ENCODE results near the gene SYNE2. TPM values are rescaled to one million over a fixed set of nuclear protein-coding genes. Genes with fewer than 3 reads are reported as not detected.

The SYNE2 gene
- total RNA-seq, 1 donor from 2014 or later, result 105 TPM

- H3K4me1 ChIP-seq, result peaks cover 28% of the 10 kb centered on the region
- H3K36me3 ChIP-seq, result no peaks in the 10 kb centered on the region
- H3K36me3 Mint-ChIP-seq, result peaks cover 11% of the 10 kb centered on the region
- no peaks in the 10 kb centered on the region for H3K27me3 ChIP-seq
- H3K4me1 Mint-ChIP-seq, result peaks cover 18% of the 10 kb centered on the region
- no peak overlapping the region for H3K27ac ChIP-seq
- no peaks in the 10 kb centered on the region for H3K9me3 Mint-ChIP-seq
- H3K4me3 Mint-ChIP-seq, result no peak overlapping the region
- TF ChIP-seq CTCF (IDR thresholded peaks at IDR 0.05), result no peak
- no peak for TF ChIP-seq EZH2phosphoT487 (IDR thresholded peaks at IDR 0.05)
- TF ChIP-seq EZH2 (IDR thresholded peaks at IDR 0.05), result no peak
- DNase-seq (ENCODE audit: low spot score), result no peak
- H3K27me3 Mint-ChIP-seq (ENCODE audit: insufficient read depth, low read depth), result peaks cover 4% of the 10 kb centered on the region
- H3K9me3 ChIP-seq (ENCODE audit: low read depth), result no peaks in the 10 kb centered on the region
- peaks cover 10% of the 10 kb centered on the region for H3F3A ChIP-seq (ENCODE audit: low read depth)
- H3K79me2 ChIP-seq (ENCODE audit: low read depth), result peaks cover 71% of the 10 kb centered on the region
- H3K27ac Mint-ChIP-seq, result no peak overlapping the region
- H3K4me2 ChIP-seq, result no peak overlapping the region
- peaks cover 22% of the 10 kb centered on the region for H4K20me1 ChIP-seq (ENCODE audit: low read depth)
- no peak overlapping the region for H3K4me3 ChIP-seq
- no peak overlapping the region for H3K9ac ChIP-seq
- no peak overlapping the region for H2AFZ ChIP-seq (replicated peaks)
These were observed 35.1 kb downstream of the SYNE2 start for GRCh38 chr14:63887899-63888298.

DNA sequence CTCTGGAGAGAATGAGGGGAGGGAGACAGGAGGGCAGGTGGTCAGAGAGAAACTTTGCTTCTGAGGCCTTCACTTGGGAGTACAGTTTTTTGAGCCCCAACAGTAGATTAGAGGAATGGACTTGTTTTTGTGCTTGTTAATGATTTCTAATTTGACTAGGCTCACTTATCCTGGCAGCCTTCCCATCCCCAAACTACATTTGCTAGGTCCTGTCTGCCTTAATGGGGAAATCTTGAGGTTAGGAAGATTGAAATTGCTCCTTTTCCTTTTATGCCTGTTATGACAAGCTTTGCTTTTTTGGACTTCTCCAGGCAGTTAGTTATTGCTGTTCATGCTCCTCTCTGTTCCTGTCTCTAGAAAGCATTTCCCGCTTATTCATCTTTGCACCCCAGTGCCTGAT lies 37.7 kb downstream of the SYNE2 start:
- Mint-ChIP-seq H3K27ac (no peak overlapping the region), H3K4me3 (no peak overlapping the region)
- peak overlapping the region; percentile 43 for H3K27ac ChIP-seq

GRCh38 chr14:63891148-63891975 lies 38.6 kb downstream of the SYNE2 start:
- peaks cover 28% of the 10 kb centered on the region for H3K4me1 ChIP-seq
- Mint-ChIP-seq H3K27ac (no peak overlapping the region), H3K36me3 (peaks cover 3% of the 10 kb centered on the region), H3K9me3 (no peaks in the 10 kb centered on the region), H3K27me3 (ENCODE audit: insufficient read depth, low read depth) (peaks cover 5% of the 10 kb centered on the region), H3K4me1 (peaks cover 25% of the 10 kb centered on the region), H3K4me3 (no peak overlapping the region)
- H3K9ac ChIP-seq, result no peak overlapping the region
- no peaks in the 10 kb centered on the region for H3K9me3 ChIP-seq (ENCODE audit: low read depth)
- peak overlapping the region; percentile 61 for H3K4me2 ChIP-seq
- TF ChIP-seq CTCF (IDR thresholded peaks at IDR 0.05), result no peak
- TF ChIP-seq EZH2 (IDR thresholded peaks at IDR 0.05), result no peak
- no peak for TF ChIP-seq EZH2phosphoT487 (IDR thresholded peaks at IDR 0.05)
- H3K36me3 ChIP-seq, result no peaks in the 10 kb centered on the region
- no peaks in the 10 kb centered on the region for H3K27me3 ChIP-seq
- H3K4me3 ChIP-seq, result peak overlapping the region; percentile 11
- peaks cover 41% of the 10 kb centered on the region for H4K20me1 ChIP-seq (ENCODE audit: low read depth)
- peak overlapping the region; percentile 4 for H3K27ac ChIP-seq
- H3K79me2 ChIP-seq (ENCODE audit: low read depth), result peaks cover 85% of the 10 kb centered on the region
- peaks cover 10% of the 10 kb centered on the region for H3F3A ChIP-seq (ENCODE audit: low read depth)
- no peak overlapping the region for H2AFZ ChIP-seq (replicated peaks)
- peak; percentile 36 for DNase-seq (ENCODE audit: low spot score)

More for the DNA sequence above, 37.7 kb downstream of the SYNE2 start:
- TF ChIP-seq CTCF (IDR thresholded peaks at IDR 0.05) (no peak), EZH2phosphoT487 (IDR thresholded peaks at IDR 0.05) (no peak), EZH2 (IDR thresholded peaks at IDR 0.05) (no peak)
- H3F3A ChIP-seq (ENCODE audit: low read depth), result peaks cover 10% of the 10 kb centered on the region
- Mint-ChIP-seq H3K9me3 (no peaks in the 10 kb centered on the region), H3K36me3 (peaks cover 3% of the 10 kb centered on the region), H3K27me3 (ENCODE audit: insufficient read depth, low read depth) (peaks cover 5% of the 10 kb centered on the region), H3K4me1 (peaks cover 23% of the 10 kb centered on the region)
- H3K79me2 ChIP-seq (ENCODE audit: low read depth), result peaks cover 86% of the 10 kb centered on the region
- DNase-seq (ENCODE audit: low spot score), result no peak
- no peak overlapping the region for H3K9ac ChIP-seq
- H3K4me3 ChIP-seq, result no peak overlapping the region
- H3K9me3 ChIP-seq (ENCODE audit: low read depth), result no peaks in the 10 kb centered on the region
- peaks cover 28% of the 10 kb centered on the region for H3K4me1 ChIP-seq
- H3K4me2 ChIP-seq, result peak overlapping the region; percentile 61
- no peak overlapping the region for H2AFZ ChIP-seq (replicated peaks)
- H3K36me3 ChIP-seq, result no peaks in the 10 kb centered on the region
- H4K20me1 ChIP-seq (ENCODE audit: low read depth), result peaks cover 38% of the 10 kb centered on the region
- no peaks in the 10 kb centered on the region for H3K27me3 ChIP-seq

All from neural progenitor cell (in vitro differentiated cells).